Ishikawa (cell line): Measurements from ENCODE around the gene ZNF423.

Experiments
- CEBPB ChIP-seq: IDR thresholded peaks from 2 replicates; pipeline ENCODE4 v1.6.1; 2012
- CREB1 ChIP-seq: IDR thresholded peaks from 2 replicates; pipeline ENCODE4 v1.6.1; 2012; ENCODE audit warnings: low read depth
- EGR1 ChIP-seq: IDR thresholded peaks from 2 replicates; pipeline ENCODE4 v1.6.1; 2012
- EP300 ChIP-seq: IDR thresholded peaks from 2 replicates; pipeline ENCODE4 v1.6.1; 2012; ENCODE audit warnings: borderline replicate concordance
- NFIC ChIP-seq: IDR thresholded peaks from 2 replicates; pipeline ENCODE4 v1.6.1; 2012
- RAD21 ChIP-seq: IDR thresholded peaks from 2 replicates; pipeline ENCODE4 v1.6.1; 2012; ENCODE audit warnings: low read depth
- TAF1 ChIP-seq: IDR thresholded peaks from 2 replicates; pipeline ENCODE4 v1.6.1; 2012; ENCODE audit warnings: low read depth, mild to moderate bottlenecking
- TCF12 ChIP-seq: IDR thresholded peaks from 2 replicates; pipeline ENCODE4 v1.6.1; 2012; ENCODE audit warnings: low read depth
- TEAD4 ChIP-seq: IDR thresholded peaks from 2 replicates; pipeline ENCODE4 v1.6.1; 2012
- YY1 ChIP-seq: IDR thresholded peaks from 2 replicates; pipeline ENCODE4 v1.6.1; 2012; ENCODE audit warnings: low read depth
- ZBTB7A ChIP-seq: IDR thresholded peaks from 2 replicates; pipeline ENCODE4 v1.6.1; 2012; ENCODE audit warnings: low read depth
- TF ChIP-seq, protein P1 (sequence below): IDR thresholded peaks from 2 replicates; pipeline ENCODE4 v1.6.1; 2012; ENCODE audit warnings: low read depth, mild to moderate bottlenecking
- TF ChIP-seq, protein P2 (sequence below): IDR thresholded peaks from 2 replicates; pipeline ENCODE4 v1.6.1; 2012
- TF ChIP-seq, protein P3 (sequence below): IDR thresholded peaks from 2 replicates; pipeline ENCODE4 v1.6.1; 2012

DNA sequence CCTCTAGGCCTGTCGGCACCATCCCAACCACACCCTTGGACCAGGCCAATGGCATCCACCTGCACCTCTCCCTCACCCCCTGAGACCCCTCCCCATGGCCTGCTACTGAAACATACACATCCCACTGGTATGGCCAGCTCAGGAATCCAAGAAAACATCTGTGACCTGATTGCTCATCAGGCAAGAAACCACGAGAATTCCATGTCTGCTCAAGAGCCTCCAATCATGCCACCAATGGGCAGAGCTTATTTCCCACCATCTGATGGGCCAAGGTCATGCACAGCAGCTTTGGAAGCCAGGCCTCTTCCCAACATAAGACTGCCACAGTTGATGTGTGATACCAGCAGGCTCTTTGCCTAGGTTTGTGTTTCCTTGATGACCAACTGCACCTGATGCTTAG lies 292.2 kb downstream of the ZNF423 start:
- TF ChIP-seq CEBPB (no peak), YY1 (no peak), RAD21 (no peak), EP300 (no peak), ZBTB7A (no peak), TEAD4 (no peak), CREB1 (no peak), NFIC (no peak), TCF12 (no peak), EGR1 (no peak), TAF1 (no peak)
- TF ChIP-seq, protein P1, sequence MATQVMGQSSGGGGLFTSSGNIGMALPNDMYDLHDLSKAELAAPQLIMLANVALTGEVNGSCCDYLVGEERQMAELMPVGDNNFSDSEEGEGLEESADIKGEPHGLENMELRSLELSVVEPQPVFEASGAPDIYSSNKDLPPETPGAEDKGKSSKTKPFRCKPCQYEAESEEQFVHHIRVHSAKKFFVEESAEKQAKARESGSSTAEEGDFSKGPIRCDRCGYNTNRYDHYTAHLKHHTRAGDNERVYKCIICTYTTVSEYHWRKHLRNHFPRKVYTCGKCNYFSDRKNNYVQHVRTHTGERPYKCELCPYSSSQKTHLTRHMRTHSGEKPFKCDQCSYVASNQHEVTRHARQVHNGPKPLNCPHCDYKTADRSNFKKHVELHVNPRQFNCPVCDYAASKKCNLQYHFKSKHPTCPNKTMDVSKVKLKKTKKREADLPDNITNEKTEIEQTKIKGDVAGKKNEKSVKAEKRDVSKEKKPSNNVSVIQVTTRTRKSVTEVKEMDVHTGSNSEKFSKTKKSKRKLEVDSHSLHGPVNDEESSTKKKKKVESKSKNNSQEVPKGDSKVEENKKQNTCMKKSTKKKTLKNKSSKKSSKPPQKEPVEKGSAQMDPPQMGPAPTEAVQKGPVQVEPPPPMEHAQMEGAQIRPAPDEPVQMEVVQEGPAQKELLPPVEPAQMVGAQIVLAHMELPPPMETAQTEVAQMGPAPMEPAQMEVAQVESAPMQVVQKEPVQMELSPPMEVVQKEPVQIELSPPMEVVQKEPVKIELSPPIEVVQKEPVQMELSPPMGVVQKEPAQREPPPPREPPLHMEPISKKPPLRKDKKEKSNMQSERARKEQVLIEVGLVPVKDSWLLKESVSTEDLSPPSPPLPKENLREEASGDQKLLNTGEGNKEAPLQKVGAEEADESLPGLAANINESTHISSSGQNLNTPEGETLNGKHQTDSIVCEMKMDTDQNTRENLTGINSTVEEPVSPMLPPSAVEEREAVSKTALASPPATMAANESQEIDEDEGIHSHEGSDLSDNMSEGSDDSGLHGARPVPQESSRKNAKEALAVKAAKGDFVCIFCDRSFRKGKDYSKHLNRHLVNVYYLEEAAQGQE = no peak
- TF ChIP-seq, protein P2, sequence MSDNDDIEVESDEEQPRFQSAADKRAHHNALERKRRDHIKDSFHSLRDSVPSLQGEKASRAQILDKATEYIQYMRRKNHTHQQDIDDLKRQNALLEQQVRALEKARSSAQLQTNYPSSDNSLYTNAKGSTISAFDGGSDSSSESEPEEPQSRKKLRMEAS = no peak
- TF ChIP-seq, protein P3, sequence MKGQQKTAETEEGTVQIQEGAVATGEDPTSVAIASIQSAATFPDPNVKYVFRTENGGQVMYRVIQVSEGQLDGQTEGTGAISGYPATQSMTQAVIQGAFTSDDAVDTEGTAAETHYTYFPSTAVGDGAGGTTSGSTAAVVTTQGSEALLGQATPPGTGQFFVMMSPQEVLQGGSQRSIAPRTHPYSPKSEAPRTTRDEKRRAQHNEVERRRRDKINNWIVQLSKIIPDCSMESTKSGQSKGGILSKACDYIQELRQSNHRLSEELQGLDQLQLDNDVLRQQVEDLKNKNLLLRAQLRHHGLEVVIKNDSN = no peak
